Thyroid gland (tissue), 4 donors: Measurements from ENCODE around the gene SCN3B.

Experiments
- CTCF ChIP-seq, 6 experiments: fragments of 200-600 bp in 3 of 6; fragments of 450-650 bp in 3 of 6; sonication (generic) in 3 of 6; IDR thresholded peaks; one replicate each; pipeline ENCODE4 v1.5.1; 2016 to 2019; ENCODE audit warnings: antibody characterized with exemption in 6 of 6, mild to moderate bottlenecking in 2 of 6, inconsistent platforms in 1 of 6, moderate library complexity in 1 of 6
- POLR2A ChIP-seq, 2 donors: fragments of 450-650 bp; IDR thresholded peaks; one replicate each; pipeline ENCODE4 v1.6.1; 2017; ENCODE audit warnings: antibody characterized with exemption in 2 of 2, mild to moderate bottlenecking in 2 of 2, moderate library complexity in 1 of 2

GRCh38 chr11:123684601-123685000 is 30.2 kb upstream of the SCN3B start:
- TF ChIP-seq CTCF (IDR thresholded peaks at IDR 0.05), result no peak
- no peak for TF ChIP-seq POLR2A (IDR thresholded peaks at IDR 0.05)
